Measurements from ENCODE around the gene ARRDC4. TPM values are rescaled to one million over a fixed set of nuclear protein-coding genes. Genes with fewer than 3 reads are reported as not detected.
"Not testable (repeated sequence)": the region's sequence is repeated elsewhere in the genome, so short reads cannot be mapped to it uniquely, and the experiment has no call there.

ARRDC4 gene
- total RNA-seq, 1 donor from 2014 or later = 2.9 TPM

DNA sequence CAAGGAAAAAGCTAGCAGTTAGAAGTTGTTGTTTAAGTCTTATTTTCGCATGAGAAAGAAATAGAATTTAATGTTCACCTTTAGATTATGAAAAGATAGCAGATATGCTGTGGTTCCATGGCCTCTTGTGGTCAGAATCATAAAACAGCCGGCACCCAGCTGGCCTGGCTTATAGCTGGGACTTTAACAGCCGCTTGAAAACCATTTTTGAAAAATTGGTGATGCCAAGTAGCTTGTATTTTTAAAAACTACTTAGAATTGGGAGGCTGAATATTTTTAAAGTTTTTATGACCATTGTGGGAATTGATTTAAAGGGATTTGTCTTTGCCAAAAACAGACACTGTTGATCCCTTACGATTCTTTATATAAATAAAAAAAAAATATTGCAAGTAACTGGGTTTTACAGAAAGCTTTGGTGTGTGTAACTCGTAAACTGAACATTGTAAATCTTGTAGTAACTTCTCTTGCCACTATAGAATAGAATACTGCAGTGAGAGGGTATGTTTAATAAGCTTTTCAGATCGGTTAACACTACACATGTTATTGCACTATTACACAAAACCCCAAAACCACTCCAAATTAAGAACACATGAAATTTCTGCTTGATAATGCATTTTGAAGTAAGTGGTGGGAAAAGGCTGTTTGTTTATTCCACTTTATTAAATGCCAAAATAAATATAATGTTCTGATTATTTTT lies 6.6 kb downstream of the ARRDC4 start:
- ATAC-seq = no peak

DNA sequence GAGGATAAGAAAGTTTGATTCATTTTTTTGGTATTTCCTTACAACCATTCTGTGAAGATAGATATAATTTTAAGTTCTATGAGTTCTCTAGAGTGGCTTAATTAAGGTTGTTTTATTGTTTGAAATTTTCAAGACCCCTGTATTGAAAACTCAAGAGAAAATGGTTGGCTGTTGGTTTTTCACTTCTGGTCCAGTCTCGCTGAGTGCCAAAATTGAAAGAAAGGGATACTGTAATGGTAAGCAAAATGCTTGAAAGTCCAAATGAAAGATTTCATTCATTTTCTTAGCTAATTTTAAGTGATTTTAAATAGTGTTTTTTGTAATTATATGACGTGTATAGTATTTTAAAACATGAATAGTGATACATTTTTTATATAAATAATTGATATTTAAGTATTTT lies 7.4 kb downstream of the ARRDC4 start:
- ATAC-seq = no peak

DNA sequence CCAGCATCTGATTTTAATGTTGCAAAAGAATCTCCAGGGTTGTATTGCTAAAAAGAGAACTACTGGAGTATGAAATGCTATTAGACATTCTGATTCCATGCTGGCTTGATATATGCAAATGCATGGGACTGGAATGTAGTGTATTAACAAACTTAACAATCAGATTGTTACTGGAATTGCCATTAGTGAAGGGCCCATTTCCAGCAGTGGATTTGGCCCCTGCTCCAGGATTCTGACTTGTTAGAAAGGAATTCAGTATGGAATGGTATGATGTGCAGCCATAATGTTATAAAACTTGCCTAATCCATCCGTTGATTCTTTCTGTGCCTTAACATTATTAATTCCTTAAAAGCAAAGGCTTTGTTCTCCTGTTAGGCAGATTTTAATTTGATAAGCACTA lies 7.9 kb downstream of the ARRDC4 start:
- ATAC-seq = no peak

DNA sequence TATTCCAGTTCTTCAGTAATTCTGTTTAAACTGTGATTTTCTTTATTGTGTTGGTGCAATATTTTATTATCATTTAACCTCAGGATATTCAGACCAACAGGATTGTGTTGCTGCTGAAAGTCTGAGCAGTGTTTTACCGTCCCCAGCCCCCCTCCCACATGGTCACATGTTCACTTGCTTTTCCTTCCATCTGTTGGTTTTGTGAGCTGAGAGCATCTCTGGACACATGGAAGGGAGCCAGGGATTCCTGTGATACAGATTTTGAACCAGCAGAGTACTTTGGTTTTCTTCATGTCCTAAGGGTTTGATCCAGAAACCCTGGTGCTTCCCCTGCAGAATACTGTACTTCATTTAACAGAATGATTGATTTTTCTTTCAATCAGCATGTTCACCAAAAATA lies 11.9 kb downstream of the ARRDC4 start:
- no peak for ATAC-seq

DNA sequence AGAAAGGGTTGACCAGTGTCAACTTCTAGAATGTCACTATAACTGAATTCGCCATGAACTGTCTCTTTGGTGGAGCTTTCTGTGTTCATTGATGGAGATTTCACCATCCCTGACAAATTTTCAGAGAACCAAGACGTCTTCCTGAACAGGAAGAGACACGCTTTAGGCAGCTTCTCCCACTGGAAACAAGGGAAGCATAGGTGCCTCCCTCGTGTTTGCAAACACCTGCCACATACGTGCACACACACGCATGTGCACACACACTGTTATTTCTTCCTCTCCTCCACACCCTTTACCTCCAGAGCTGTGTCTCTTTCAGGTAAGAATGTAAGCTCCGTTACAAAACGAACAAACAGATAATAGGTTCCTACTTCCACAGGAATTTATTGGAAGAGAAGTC lies 15.6 kb downstream of the ARRDC4 start:
- peak; percentile 39 for ATAC-seq

DNA sequence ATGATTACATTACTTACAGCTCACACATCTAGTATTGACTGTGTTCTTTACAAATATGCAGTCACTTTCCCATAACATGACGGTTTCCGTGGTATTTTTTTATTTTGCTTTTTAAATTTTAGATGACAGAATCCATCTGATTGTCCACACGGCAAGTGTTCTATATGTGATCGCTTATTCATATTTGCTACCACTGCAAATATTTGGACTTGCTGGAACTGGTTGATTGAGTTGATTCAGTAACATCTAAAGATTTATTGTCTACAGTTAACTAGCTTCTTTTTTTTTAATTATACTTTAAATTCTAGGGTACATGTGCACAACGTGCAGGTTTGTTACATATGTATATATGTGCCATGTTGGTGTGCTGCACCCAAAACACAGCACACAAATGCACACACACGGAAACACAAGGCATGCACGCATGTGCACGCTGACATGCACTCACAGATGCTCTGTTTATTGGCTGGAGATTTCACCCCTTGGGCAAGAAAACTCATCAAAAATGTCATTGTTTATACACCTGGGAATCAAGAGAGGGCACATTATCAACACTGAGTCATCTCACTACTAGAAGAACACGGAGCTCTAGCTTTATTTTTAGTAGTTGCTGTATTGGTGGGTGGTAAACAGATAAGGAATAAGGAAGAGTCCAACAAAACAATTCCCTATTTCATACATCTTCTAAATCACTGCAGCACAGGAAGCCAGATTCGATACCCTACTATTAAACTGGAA lies 16.4 kb downstream of the ARRDC4 start:
- ATAC-seq = peak; percentile 71

DNA sequence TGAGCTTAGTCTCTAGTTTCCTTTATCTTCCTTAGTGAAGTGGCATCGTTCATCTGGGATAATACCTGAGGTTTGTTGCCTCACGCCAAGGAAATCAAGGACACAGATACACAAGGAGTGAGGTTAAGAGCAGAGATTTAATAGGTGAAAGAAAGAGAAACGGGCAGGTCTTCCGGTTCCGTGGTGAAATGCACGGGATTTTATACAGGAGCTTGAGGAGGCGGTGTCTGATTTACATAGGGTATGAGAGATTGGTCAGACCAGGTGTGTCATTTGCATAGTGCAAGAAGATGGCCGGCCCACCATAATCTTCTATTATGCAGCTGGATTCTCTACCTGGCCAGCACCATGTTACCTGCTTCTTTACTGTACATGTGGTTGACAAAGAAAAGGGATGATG lies 17.2 kb downstream of the ARRDC4 start:
- ATAC-seq = peak; percentile 83

DNA sequence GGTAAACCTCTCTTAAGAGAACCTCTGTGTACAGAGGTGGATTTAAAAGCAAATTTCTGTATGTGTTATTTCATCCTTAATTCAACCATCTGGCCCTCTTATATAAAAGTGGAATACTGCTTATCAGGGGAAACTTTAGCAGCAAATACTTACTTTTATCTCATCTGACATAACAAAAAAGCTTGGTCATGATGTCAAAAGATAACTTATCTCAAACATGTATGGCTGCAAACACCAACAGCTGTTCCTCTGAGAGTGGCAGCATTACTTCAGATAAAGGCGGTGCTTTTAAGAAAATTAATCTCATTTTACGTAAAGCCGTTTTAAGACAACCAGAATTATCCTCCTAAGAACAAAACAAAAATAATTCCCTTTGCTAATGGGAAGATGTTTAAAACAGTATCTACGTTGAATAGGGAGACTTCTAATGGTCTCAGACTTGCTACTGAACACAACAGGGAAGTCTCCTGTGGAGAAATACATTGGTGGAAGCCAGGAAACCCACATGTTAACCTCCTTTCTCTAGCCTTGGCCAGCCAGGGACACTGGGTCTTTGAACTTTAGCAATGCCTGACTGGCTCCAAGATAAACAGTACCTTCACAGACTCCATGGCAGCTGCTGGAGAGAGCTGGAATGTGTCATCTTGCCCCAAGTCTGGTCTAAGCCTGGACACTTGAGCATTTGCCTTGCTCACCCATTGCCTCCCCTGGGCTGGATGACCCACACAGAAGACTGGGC lies 18.1 kb downstream of the ARRDC4 start:
- ATAC-seq = no peak

DNA sequence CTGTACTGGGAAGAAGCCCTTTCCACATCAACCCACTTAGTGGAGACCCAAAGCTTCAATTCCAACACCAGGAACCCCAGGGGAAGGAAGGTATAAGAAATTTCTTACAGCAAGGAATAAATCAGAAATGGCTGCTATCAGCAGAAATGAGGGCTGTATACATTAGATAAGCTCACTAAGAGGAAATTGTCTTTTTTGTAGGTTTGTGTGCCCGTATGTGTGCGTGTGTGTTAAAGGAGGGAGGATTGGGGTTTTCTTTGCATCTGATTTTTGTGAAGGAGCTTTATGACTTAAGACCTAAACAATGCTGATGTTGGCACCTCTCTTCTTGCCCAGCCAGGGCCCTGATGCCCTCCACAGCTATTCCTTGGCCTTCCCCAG lies 18.6 kb downstream of the ARRDC4 start:
- no peak for ATAC-seq

DNA sequence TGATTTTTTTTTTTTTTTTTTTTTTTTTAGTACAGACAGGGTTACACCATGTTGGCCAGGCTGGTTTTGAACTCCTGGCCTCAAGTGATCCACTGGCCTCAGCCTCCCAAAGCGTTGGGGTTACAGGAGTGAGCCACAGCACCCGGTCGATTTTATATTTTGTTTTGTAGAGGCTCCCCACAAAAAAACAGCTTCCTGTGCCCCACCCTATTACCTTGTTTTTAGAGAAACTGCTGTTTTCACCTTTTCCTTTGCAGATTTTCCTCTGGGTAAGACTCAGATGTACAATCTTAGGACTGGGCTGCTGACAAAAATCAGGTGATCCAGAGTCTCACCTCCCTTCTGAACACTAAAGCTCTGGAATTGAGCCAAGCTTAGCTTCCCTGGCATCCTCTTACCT lies 20.6 kb downstream of the ARRDC4 start:
- ATAC-seq = no peak

DNA sequence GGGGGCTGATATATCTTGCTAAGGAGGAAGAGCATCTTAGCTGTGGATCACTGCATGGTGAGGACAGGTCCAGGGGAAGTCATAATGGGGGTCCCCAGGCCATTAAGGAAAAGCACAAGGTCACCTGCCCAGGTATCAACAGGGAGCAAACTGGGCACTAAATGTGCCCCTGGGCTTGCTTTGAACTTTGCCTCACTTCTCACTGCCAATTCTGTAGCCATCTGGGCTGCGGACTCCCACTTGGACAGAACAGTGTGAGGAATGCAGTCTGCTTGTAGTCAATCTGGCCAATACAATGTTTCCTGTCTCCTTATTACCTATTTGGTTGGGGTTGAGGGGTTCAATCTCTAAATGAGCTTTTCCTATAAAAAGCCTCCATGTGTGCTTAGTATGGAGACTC lies 21.3 kb downstream of the ARRDC4 start:
- ATAC-seq = no peak

DNA sequence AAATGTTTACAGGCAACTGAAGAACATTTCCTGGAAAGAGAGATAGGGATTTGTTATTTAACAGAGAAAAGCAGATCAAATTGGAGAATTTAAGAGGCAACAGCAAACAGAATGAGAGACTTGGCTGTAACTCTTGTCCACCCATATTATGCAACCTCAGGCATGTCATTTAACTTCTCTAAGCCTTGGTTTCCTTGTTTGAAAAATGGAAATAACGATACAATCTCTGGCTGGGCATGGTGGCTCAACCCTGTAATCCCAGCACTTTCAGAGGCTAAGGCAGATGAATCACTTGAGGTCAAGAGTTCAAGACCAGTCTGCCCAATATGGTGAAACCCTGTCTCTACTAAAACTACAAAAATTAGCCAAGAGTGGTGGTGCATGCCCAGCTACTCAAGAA lies 23.7 kb downstream of the ARRDC4 start:
- ATAC-seq = peak; percentile 39

DNA sequence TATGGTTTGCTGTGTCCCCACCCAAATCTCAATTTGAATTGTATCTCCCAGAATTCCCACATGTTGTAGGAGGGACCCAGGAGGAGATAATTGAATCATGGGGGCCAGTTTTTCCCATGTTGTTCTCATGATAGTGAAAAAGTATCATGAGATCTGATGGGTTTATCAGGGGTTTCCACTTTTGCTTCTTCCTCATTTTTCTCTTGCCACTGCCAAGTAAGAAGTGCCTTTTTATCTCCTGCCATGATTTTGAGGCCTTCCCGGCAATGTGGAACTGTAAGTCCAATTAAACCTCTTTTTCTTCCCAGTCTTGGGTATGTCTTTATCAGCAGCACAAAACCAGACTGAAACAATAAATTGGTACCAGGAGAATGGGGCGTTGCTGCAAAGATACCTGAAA lies 25.5 kb downstream of the ARRDC4 start:
- not testable (repeated sequence) for ATAC-seq

DNA sequence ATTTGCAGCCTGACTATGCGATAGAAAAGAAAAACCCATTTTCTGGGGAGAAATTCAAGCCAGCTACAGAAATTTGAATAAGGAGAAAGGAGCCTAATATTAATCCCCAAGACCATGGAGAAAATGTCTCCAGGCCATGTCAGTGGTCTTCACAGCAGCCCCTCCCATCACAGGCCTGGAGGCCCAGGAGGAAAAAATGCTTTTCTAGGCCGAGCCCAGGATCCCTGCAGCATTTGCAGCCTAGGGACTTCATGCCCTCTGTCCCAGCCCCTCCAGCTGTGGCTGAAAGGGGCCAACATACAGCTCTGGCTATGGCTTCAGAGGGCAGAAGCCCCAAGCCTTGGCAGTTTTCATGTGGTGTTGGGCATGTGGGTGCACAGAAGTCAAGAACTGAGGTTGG lies 26.3 kb downstream of the ARRDC4 start:
- no peak for ATAC-seq

DNA sequence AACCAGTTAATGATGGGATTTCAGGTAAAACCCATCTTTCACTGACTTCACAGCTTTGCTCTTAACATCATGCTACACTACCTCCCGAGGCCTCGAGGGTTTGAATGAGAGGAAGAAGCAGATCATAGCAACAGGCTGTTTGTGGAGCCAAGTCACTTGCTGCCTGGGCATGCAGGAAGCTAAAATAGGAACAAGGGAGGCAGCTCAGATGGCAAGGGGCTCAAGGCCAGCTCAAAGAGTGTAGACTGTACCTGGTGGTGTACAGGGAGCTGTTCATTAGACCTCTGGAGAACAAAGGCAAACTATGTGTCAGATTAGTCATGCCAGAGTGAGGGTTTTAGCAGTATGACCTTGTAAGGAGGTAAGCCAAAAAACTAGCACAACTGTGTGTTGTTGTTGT lies 28.8 kb downstream of the ARRDC4 start:
- peak; percentile 65 for ATAC-seq

DNA sequence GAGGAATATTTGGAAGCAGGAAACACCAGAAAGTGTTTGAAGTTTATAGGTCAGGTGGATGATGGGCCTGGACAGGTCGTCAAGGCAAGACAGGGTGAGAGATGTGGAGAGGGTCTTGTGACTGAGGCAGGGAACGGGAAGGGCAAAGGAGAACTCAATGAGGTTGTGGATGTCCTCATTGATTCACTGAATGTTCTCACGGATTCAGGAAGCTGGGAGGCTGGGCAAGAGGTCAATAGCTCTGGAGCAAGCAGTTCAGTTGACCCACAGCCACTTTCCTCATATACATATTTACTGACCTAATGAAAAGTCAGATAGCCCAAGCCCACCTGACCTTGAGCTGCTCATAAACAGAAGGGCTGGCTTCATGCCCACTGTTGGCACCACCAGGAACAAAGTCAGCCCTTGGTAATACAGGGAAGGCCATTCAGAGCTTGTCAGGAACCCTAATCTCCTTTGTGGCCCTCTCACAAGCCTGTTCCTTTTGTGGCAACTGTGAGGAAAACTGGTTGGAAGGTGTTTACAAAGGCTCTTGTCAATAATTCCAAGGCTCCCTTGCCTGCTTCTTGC lies 31.6 kb downstream of the ARRDC4 start:
- no peak for ATAC-seq

DNA sequence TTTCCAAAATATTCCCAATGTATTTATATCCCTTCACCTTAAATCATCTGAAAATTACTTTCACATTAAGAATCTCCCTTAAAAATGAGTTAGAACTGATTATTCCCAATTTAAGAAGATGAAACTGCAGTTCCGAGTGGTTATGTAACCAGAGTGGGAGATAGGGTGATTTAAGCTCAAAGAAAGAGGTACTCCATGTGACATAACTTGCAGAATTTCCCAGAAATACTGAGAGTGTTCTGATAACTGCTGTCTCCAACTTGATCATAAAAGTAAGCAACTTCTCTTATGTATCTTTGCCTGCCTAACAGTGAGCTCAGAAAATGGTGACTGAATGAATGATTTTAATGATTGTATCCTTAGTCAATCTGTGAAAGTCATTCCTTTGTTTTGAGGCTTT lies 32.3 kb downstream of the ARRDC4 start:
- ATAC-seq = no peak

DNA sequence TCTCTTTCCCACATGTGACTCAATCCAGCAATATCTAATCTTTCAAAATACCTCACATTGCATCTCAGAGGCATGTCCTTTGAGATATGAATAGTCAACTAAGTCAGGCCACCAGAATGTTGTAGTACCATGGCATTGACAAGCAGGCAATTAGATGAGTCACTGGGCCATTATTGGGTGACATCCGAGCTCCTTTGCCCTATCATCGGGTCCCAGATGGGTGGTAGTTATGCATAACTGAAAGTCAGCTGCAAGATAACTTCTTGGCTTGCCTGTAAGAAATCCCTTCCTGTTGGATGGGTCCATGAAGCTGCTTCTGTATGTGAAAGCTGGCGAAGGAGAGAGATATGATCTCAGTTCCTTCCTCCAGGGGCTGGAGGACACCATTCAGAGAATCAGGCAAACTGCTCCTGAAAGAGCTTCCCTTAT lies 32.8 kb downstream of the ARRDC4 start:
- no peak for ATAC-seq

DNA sequence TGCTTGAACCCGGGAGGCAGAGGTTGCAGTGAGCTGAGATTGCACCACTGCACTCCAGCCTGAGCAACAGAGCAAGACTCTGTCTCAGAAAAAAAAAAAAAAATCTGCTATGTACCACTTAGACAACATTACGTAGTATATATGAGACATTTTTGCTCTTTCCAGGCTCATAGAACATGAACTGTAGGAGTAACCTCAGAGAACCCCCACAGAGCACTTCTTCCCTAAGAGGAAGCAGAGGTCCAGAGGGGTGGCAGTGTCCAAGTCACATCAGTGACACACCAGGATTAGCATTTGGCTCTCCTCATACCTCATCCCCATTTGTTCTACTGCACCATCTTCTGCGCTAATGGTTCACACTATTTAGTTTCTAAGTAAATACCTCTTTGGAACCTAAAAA lies 33.7 kb downstream of the ARRDC4 start:
- no peak for ATAC-seq

DNA sequence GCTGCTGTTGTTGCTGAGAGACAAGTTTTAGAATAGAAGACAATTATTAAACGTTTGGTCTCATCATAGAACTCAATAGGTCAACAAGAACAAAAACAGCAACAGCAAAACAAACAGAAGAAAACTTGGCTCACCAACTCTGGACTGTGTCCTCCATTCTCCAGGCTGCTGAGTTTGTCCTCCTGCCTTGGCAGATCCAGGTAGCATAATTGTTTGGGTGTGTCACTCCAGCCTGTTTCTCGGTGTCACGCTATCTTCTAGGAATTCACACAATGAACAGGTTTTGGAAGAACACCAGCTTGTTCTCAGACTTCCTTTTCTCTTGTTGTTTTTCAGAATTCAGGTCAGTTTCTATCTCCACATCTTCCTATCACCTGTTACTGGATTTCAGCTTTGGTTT lies 34.7 kb downstream of the ARRDC4 start:
- ATAC-seq = peak; percentile 81

DNA sequence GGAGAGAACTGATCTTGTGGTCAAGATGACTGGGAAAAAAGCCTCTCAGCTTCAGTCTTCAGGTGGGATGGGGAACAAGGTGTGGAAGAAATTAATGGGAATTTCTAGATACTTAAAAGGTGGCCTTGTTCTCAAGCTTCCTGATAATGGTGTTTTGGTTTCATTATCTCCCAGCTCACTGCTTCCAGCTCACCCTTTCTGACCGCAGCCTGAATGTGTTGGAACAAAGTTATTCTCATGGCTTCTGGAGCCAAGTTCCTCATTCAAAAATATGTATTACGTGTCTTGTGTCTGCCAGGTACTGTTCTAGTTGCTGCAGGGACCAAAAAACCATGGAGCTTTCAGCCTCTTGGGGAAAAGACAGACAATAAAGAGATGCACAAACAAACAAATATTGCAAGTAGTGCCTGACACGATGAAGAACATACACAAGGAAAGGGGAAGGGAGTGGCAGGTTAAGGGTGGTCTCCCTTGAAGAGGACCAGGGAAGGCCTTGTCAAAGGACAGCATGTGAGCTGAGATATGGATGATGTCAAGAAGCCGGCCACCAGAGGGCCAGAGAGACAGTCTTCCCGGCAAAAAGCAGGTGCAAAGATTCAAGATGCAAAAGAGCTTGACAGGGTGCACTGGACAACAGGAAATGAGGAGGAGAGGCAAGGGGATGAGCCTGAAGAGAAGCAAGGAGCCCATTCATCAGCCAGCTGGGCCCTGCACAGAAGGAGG lies 35.5 kb downstream of the ARRDC4 start:
- peak; percentile 49 for ATAC-seq

DNA sequence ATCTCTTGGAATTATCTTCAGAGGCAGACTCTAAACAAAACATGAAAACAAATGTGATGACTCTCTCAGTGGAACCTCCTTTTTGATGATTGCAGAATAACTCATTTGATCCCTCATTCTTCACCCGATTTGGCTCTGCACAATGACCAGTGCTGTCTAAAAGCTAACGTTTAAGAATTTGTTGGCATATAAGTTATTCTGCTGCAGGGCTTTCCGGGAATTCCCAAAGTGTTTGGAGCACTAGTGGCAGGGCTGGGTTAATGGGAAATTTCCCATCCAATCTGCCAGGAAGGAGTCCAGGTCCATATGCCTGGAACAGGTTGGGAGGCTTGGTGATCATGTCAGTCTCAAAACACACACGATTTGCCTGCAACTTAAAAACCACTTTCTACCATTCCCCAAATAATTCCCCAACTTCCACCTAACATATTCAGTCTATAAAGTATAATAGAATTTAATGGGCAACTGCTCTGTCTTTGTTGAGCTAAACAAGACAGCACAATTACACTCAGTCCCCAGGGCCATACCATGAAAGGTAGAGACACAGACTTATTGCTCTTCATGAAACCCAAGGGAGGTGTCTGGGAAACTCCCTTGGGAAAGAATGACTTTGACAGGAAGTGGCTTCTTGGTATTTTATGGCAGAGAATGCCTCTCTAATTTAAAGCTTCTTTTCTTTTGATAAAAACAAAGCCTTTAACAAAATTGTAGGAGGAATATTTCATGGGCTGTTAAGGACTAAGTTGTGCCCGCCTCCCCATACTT lies 38.0 kb downstream of the ARRDC4 start:
- no peak for ATAC-seq
